Neural cell (in vitro differentiated cells): Measurements from ENCODE around the gene ANKRD31.

Source experiments
- EP300 ChIP-seq: fragments of 450-650 bp; conservative IDR thresholded peaks from 2 replicates; pipeline ENCODE4 v1.6.1; 2014; ENCODE audit warnings: antibody characterized with exemption, mild to moderate bottlenecking, moderate library complexity; ENCODE audit not compliant: poor library complexity, severe bottlenecking
- EZH2 ChIP-seq: fragments of 200-600, 300-800 bp; shearing (Covaris generic), sonication (generic); IDR thresholded peaks from 2 replicates; pipeline ENCODE4 v1.6.1; 2014; ENCODE audit warnings: antibody characterized with exemption, low read length, borderline replicate concordance, mild to moderate bottlenecking; ENCODE audit not compliant: insufficient read depth, poor library complexity, severe bottlenecking
- RAD21 ChIP-seq: fragments of 450-650 bp; conservative IDR thresholded peaks from 2 replicates; pipeline ENCODE4 v1.6.1; 2014; ENCODE audit warnings: antibody characterized with exemption, mild to moderate bottlenecking, moderate library complexity
- REST ChIP-seq: IDR thresholded peaks from 2 replicates; pipeline ENCODE4 v1.6.1; 2012; ENCODE audit warnings: borderline replicate concordance
- SMC3 ChIP-seq: fragments of 450-650 bp; conservative IDR thresholded peaks from 2 replicates; pipeline ENCODE4 v1.6.1; 2014; ENCODE audit warnings: antibody characterized with exemption, mild to moderate bottlenecking, moderate library complexity; ENCODE audit not compliant: poor library complexity
- TF ChIP-seq, protein P1 (sequence below): fragments of 450-650 bp; IDR thresholded peaks from 2 replicates; pipeline ENCODE4 v1.5.1; 2014; ENCODE audit warnings: antibody characterized with exemption, mild to moderate bottlenecking, moderate library complexity; ENCODE audit not compliant: poor library complexity, severe bottlenecking

DNA sequence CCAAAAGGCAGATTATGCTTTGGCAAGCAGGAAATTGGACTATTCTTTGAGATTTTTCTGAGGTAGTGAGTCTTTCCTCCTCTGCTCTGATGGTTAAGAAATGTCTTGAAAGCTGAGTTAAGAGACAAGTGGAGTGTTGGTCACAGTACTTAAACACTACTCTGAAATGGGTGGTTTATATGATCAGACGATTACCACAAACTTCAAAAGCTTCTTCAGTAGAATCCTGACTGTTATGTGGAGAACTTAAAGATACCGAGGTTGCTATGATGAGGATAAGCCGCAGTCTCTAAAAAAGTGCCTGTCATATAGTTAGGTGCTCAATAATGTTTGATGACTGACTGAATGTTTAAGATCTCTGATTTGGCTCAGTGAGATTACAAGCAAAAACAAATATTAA, 208.6 kb downstream of the ANKRD31 start:
- TF ChIP-seq, protein P1, sequence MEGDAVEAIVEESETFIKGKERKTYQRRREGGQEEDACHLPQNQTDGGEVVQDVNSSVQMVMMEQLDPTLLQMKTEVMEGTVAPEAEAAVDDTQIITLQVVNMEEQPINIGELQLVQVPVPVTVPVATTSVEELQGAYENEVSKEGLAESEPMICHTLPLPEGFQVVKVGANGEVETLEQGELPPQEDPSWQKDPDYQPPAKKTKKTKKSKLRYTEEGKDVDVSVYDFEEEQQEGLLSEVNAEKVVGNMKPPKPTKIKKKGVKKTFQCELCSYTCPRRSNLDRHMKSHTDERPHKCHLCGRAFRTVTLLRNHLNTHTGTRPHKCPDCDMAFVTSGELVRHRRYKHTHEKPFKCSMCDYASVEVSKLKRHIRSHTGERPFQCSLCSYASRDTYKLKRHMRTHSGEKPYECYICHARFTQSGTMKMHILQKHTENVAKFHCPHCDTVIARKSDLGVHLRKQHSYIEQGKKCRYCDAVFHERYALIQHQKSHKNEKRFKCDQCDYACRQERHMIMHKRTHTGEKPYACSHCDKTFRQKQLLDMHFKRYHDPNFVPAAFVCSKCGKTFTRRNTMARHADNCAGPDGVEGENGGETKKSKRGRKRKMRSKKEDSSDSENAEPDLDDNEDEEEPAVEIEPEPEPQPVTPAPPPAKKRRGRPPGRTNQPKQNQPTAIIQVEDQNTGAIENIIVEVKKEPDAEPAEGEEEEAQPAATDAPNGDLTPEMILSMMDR: no peak
- no peak for TF ChIP-seq EP300
- no peak for TF ChIP-seq RAD21
- TF ChIP-seq EZH2: no peak
- TF ChIP-seq SMC3: no peak
- no peak for TF ChIP-seq REST
